Measurements from ENCODE around the gene CETN1.

The CETN1 gene

GRCh38 chr18:551404-552061 is 28.6 kb upstream of the CETN1 start:
- no peak overlapping the region for H3K4me3 ChIP-seq (ENCODE audit: control insufficient read depth, low read depth, low read length)
- DNase-seq (ENCODE audit: low read depth): no peak
- TF ChIP-seq CTCF (conservative IDR thresholded peaks at IDR 0.05; ENCODE audit: control insufficient read depth, insufficient read depth, low read depth, low read length): no peak

- no peak for TF ChIP-seq CTCF (conservative IDR thresholded peaks at IDR 0.05; ENCODE audit: control insufficient read depth, insufficient read depth, low read depth, low read length)
- DNase-seq (ENCODE audit: low read depth): no peak
- no peak overlapping the region for H3K4me3 ChIP-seq (ENCODE audit: control insufficient read depth, low read depth, low read length)
Observed at GRCh38 chr18:555705-556457, 24.3 kb upstream of the CETN1 start.

- peak; percentile 48 for DNase-seq (ENCODE audit: low read depth)
- no peak for TF ChIP-seq CTCF (conservative IDR thresholded peaks at IDR 0.05; ENCODE audit: control insufficient read depth, insufficient read depth, low read depth, low read length)
Observed at GRCh38 chr18:564708-565561, 15.2 kb upstream of the CETN1 start.

GRCh38 chr18:565562-566061 is 14.6 kb upstream of the CETN1 start:
- H3K4me3 ChIP-seq (ENCODE audit: control insufficient read depth, low read depth, low read length): no peak overlapping the region
- no peak for DNase-seq (ENCODE audit: low read depth)
- no peak for TF ChIP-seq CTCF (conservative IDR thresholded peaks at IDR 0.05; ENCODE audit: control insufficient read depth, insufficient read depth, low read depth, low read length)

More at GRCh38 chr18:564708-565561, 15.2 kb upstream of the CETN1 start:
- H3K4me3 ChIP-seq (ENCODE audit: control insufficient read depth, low read depth, low read length): no peak overlapping the region

GRCh38 chr18:567122-567521 is 13.1 kb upstream of the CETN1 start:
- no peak for DNase-seq (ENCODE audit: low read depth)
- H3K4me3 ChIP-seq (ENCODE audit: control insufficient read depth, low read depth, low read length): no peak overlapping the region
- no peak for TF ChIP-seq CTCF (conservative IDR thresholded peaks at IDR 0.05; ENCODE audit: control insufficient read depth, insufficient read depth, low read depth, low read length)

- no peak for TF ChIP-seq CTCF (conservative IDR thresholded peaks at IDR 0.05; ENCODE audit: control insufficient read depth, insufficient read depth, low read depth, low read length)
- no peak for DNase-seq (ENCODE audit: low read depth)
- H3K4me3 ChIP-seq (ENCODE audit: control insufficient read depth, low read depth, low read length): no peak overlapping the region
Observed at GRCh38 chr18:568731-569130, 11.4 kb upstream of the CETN1 start.

Measured in fibroblast of mammary gland (primary cell).